ENCODE data around the gene RRM2. TPM values are rescaled to one million over a fixed set of nuclear protein-coding genes. Genes with fewer than 3 reads are reported as not detected.

The RRM2 gene
- total and polyA plus RNA-seq, 2 experiments from 2014 or later: 14.0 to 43.7 TPM

DNA sequence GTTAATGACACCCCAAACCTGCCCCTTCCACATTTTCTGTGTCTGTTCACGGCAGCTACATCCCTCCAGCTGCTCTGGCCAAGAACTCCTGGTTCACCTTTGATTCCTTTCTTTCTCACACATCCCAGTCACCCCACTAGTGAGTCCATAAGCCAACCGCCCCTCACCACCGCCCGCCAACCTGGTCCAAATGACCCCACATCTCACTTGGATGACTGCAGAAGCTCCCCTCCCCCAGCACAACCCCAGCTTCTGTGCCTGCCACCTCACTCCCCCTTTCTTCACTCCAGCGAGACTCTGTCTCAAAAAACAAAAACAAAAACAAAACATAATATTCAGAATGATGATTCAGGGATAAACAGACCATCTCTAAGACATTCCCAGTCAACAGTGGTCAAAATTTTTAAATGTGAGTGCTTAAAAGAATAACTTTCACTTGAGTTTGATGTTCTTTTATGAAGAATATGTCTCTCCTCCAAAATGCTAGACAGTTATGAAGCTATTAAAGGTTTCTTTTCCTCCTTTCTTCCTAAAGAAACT lies 45.5 kb upstream of the RRM2 start:
- Histone ChIP-seq H3K9me3 (ENCODE audit: low read depth) (no peaks in the 10 kb centered on the region), H3K27ac (no peak overlapping the region), H3K4me3 (no peak overlapping the region), H3K4me1 (ENCODE audit: low read depth) (no peaks in the 10 kb centered on the region), H3K27me3 (peaks cover 84% of the 10 kb centered on the region), H3K36me3 (no peaks in the 10 kb centered on the region)
- no peak for TF ChIP-seq CTCF (IDR thresholded peaks at IDR 0.05; ENCODE audit: low read depth, low read length)
- DNase-seq (ENCODE audit: low read depth in 1 of 2, low spot score in 1 of 2): no peak

DNA sequence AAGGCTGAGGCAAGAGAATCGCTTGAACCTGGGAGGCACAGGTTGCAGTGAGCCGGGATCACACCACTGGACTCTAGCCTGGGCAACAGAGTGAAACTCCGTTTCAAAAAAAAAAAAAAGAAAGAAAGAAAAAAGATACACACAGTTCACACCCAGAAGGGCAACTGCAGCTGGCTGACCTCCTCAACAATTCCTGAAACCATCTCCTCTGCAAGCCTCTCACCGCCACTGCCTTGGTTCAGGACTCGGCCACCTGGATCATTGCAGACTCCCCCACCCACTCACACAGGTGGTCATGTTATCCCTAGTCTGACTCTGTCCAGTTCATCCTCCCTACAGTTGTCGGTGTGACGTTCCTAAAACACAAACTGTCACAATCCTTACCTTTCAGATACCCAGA lies 44.5 kb upstream of the RRM2 start:
- no peaks in the 10 kb centered on the region for H3K9me3 ChIP-seq (ENCODE audit: low read depth)
- no peaks in the 10 kb centered on the region for H3K36me3 ChIP-seq
- H3K4me3 ChIP-seq: no peak overlapping the region
- no peak for TF ChIP-seq CTCF (IDR thresholded peaks at IDR 0.05; ENCODE audit: low read depth, low read length)
- no peak overlapping the region for H3K27ac ChIP-seq
- H3K27me3 ChIP-seq: peaks cover 93% of the 10 kb centered on the region
- H3K4me1 ChIP-seq (ENCODE audit: low read depth): no peaks in the 10 kb centered on the region
- DNase-seq (ENCODE audit: low read depth in 1 of 2, low spot score in 1 of 2): no peak

GRCh38 chr2:10078704-10079265 lies 43.8 kb upstream of the RRM2 start:
- H3K27me3 ChIP-seq: peaks cover 97% of the 10 kb centered on the region
- H3K27ac ChIP-seq: no peak overlapping the region
- peak overlapping the region; percentile 40 for H3K4me3 ChIP-seq
- H3K9me3 ChIP-seq (ENCODE audit: low read depth): no peaks in the 10 kb centered on the region
- no peak for TF ChIP-seq CTCF (IDR thresholded peaks at IDR 0.05; ENCODE audit: low read depth, low read length)
- no peaks in the 10 kb centered on the region for H3K36me3 ChIP-seq
- H3K4me1 ChIP-seq (ENCODE audit: low read depth): no peaks in the 10 kb centered on the region
- peak in 1 of 2 donors; percentile 16 for DNase-seq (ENCODE audit: low read depth in 1 of 2, low spot score in 1 of 2)

- H3K9me3 ChIP-seq (ENCODE audit: low read depth): no peaks in the 10 kb centered on the region
- no peaks in the 10 kb centered on the region for H3K4me1 ChIP-seq (ENCODE audit: low read depth)
- peak; percentile 59 to 81 for DNase-seq (ENCODE audit: low read depth in 1 of 2, low spot score in 1 of 2)
- H3K27me3 ChIP-seq: peaks cover 97% of the 10 kb centered on the region
- H3K4me3 ChIP-seq: peak overlapping the region; percentile 40
- no peak for TF ChIP-seq CTCF (IDR thresholded peaks at IDR 0.05; ENCODE audit: low read depth, low read length)
- H3K36me3 ChIP-seq: no peaks in the 10 kb centered on the region
- H3K27ac ChIP-seq: no peak overlapping the region
Observed at GRCh38 chr2:10079266-10079869, 43.2 kb upstream of the RRM2 start.

- no peaks in the 10 kb centered on the region for H3K9me3 ChIP-seq (ENCODE audit: low read depth)
- peak; percentile 15 to 52 for DNase-seq (ENCODE audit: low read depth in 1 of 2, low spot score in 1 of 2)
- H3K36me3 ChIP-seq: no peaks in the 10 kb centered on the region
- peak within 1 kb of the TSS; percentile 40 for H3K4me3 ChIP-seq
- no peaks in the 10 kb centered on the region for H3K4me1 ChIP-seq (ENCODE audit: low read depth)
- H3K27ac ChIP-seq: no peak within 1 kb of the TSS
- peaks cover 98% of the 10 kb centered on the region for H3K27me3 ChIP-seq
- TF ChIP-seq CTCF (IDR thresholded peaks at IDR 0.05; ENCODE audit: low read depth, low read length): no peak
Observed at GRCh38 chr2:10079870-10080535, 42.5 kb upstream of the RRM2 start, which contains the start of gene CYS1. Gene CYS1 (minus strand): TSS chr2:10080411. CDS start chr2:10080223, 188 bp downstream.
